ENCODE measurements around the gene EID2B. TPM values are rescaled to one million over a fixed set of nuclear protein-coding genes. Genes with fewer than 3 reads are reported as not detected.

The EID2B gene
- total and polyA plus RNA-seq, 3 donors from 2014 or later = 6.6 to 12.2 (median 9.2) TPM

DNA sequence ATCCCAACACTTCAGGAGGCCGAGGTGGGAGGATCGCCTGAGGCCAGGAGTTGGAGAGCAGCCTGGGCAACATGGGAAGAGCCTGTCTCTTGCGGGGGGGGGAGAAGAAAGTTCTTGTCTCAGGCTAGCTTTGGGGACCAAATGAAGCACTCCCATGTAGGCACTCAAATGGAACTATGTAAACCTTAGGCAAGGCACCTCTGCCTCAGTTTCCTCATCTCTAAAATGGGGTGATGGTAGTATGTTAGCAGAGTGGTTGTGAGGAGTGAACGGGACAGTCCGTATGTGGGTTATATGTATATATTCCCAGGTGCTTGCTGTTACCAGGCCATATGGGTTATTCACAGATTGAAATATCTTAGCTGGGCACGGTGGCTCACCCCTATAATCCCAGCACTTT is 40.4 kb downstream of the EID2B start:
- TF ChIP-seq POLR2A (IDR thresholded peaks at IDR 0.05) = no peak
- TF ChIP-seq, protein P1, sequence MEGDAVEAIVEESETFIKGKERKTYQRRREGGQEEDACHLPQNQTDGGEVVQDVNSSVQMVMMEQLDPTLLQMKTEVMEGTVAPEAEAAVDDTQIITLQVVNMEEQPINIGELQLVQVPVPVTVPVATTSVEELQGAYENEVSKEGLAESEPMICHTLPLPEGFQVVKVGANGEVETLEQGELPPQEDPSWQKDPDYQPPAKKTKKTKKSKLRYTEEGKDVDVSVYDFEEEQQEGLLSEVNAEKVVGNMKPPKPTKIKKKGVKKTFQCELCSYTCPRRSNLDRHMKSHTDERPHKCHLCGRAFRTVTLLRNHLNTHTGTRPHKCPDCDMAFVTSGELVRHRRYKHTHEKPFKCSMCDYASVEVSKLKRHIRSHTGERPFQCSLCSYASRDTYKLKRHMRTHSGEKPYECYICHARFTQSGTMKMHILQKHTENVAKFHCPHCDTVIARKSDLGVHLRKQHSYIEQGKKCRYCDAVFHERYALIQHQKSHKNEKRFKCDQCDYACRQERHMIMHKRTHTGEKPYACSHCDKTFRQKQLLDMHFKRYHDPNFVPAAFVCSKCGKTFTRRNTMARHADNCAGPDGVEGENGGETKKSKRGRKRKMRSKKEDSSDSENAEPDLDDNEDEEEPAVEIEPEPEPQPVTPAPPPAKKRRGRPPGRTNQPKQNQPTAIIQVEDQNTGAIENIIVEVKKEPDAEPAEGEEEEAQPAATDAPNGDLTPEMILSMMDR (IDR thresholded peaks at IDR 0.05) = no peak
- no peaks in the 10 kb centered on the region for H3K36me3 ChIP-seq (ENCODE audit: low read depth, missing control alignments)
- 90 to 97% methylated on average over 6 of the region's 6 CpGs for WGBS, 2 donors
- intact Hi-C loops (cut with DNase I; ENCODE audit: low total_unique reads) = no loop called here
- H3K4me1 ChIP-seq = no peaks in the 10 kb centered on the region
- no peak overlapping the region for H3K4me3 ChIP-seq
- H3K27ac ChIP-seq = no peak overlapping the region
- no peak for DNase-seq
- H3K9me3 ChIP-seq = no peaks in the 10 kb centered on the region
- H3K27me3 ChIP-seq = no peaks in the 10 kb centered on the region

- H3K27ac ChIP-seq = no peak overlapping the region
- no peaks in the 10 kb centered on the region for H3K36me3 ChIP-seq (ENCODE audit: low read depth, missing control alignments)
- H3K9me3 ChIP-seq = no peaks in the 10 kb centered on the region
- 80% methylated on average over 7 to 10 of the region's 10 CpGs for WGBS, 2 donors
- intact Hi-C loops (cut with DNase I; ENCODE audit: low total_unique reads) = no loop called here
- no peak for TF ChIP-seq POLR2A (IDR thresholded peaks at IDR 0.05)
- TF ChIP-seq, protein P1 (IDR thresholded peaks at IDR 0.05) = no peak
- no peaks in the 10 kb centered on the region for H3K27me3 ChIP-seq
- no peak for DNase-seq
- no peak overlapping the region for H3K4me3 ChIP-seq
- H3K4me1 ChIP-seq = no peaks in the 10 kb centered on the region
These were observed 42.9 kb downstream of the EID2B start for GRCh38 chr19:39489756-39490155.

DNA sequence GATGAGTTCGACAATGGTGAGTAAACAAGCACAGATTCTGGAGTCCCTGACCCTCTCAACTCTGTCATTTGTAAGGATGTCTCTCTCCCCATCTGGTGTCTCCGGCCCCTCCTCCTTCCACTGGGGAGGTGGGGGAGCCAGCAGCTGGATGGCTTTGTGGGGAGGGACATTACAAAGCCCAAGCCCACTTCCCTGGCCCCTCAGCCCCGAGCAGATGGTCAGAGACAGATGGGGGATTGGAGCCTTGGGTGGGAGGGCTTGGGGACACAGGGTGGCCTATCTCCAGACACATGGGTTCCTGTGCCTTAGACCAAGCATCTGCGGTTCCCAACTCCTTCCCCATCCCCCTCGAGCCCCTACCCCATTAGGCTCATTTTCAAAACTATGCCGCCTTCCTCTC is 49.5 kb downstream of the EID2B start:
- Histone ChIP-seq H3K4me1 (peaks cover 7% of the 10 kb centered on the region), H3K4me3 (no peak overlapping the region), H3K36me3 (ENCODE audit: low read depth, missing control alignments) (no peaks in the 10 kb centered on the region), H3K9me3 (no peaks in the 10 kb centered on the region), H3K27ac (no peak overlapping the region), H3K27me3 (no peaks in the 10 kb centered on the region)
- intact Hi-C loops (cut with DNase I; ENCODE audit: low total_unique reads) = no loop called here
- WGBS, 2 donors = 63 to 71% methylated on average over 5 to 6 of the region's 6 CpGs
- TF ChIP-seq POLR2A (IDR thresholded peaks at IDR 0.05) = no peak
- TF ChIP-seq, protein P1 (IDR thresholded peaks at IDR 0.05) = no peak
- DNase-seq = no peak

GRCh38 chr19:39481676-39482075 is 51.0 kb downstream of the EID2B start:
- H3K9me3 ChIP-seq = no peaks in the 10 kb centered on the region
- DNase-seq = no peak
- no peaks in the 10 kb centered on the region for H3K27me3 ChIP-seq
- H3K27ac ChIP-seq = no peak overlapping the region
- WGBS, 2 donors = 44 to 49% methylated on average over 7 to 11 of the region's 11 CpGs
- TF ChIP-seq, protein P1 (IDR thresholded peaks at IDR 0.05) = no peak
- no peak for TF ChIP-seq POLR2A (IDR thresholded peaks at IDR 0.05)
- no peaks in the 10 kb centered on the region for H3K36me3 ChIP-seq (ENCODE audit: low read depth, missing control alignments)
- intact Hi-C loops (cut with DNase I; ENCODE audit: low total_unique reads) = no loop called here
- peak overlapping the region; percentile 81 to 98 for H3K4me3 ChIP-seq
- H3K4me1 ChIP-seq = peaks cover 7% of the 10 kb centered on the region

DNA sequence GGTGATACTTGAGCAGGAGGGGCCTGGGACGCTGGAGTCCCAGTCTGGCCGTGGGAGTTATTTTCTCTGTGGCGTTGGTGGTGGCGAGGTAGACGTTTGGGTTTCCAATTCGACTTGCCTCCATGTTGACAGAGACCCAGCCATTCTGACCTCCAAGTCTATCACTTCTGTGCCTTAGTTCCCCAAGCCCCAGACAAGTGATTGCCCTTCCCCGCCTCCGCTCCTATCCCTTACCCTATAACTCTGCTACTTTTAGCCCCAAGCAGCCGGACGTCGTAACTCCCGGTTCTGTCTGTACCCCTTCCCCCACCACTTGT is 51.5 kb downstream of the EID2B start:
- Histone ChIP-seq H3K36me3 (ENCODE audit: low read depth, missing control alignments) (no peaks in the 10 kb centered on the region), H3K9me3 (no peaks in the 10 kb centered on the region), H3K27ac (peak overlapping the region; percentile 44 to 83), H3K4me3 (peak overlapping the region; percentile 81 to 98), H3K4me1 (peaks cover 7% of the 10 kb centered on the region), H3K27me3 (no peaks in the 10 kb centered on the region)
- no peak for DNase-seq
- intact Hi-C loops (cut with DNase I; ENCODE audit: low total_unique reads) = no loop called here
- TF ChIP-seq POLR2A (IDR thresholded peaks at IDR 0.05) = no peak
- TF ChIP-seq, protein P1 (IDR thresholded peaks at IDR 0.05) = no peak
- 1% methylated on average over 11 to 12 of the region's 12 CpGs for WGBS, 2 donors

Data from testis (tissue), 3 donors.